SHP77 treated with DMSO at 0.1 percent for 48 hours (cell line): ENCODE results near the gene NXPE1.
"Not testable (repeated sequence)": the region's sequence is repeated elsewhere in the genome, so short reads cannot be mapped to it uniquely, and the experiment has no call there.

Experiments used
- DNase-seq: peaks from one replicate; lab custom pipeline; 2025; lab: John Stamatoyannopoulos, UW

Gene NXPE1

GRCh38 chr11:114559425-114560310 lies at the start of gene NXPE1:
Gene NXPE1 (minus strand): TSS chr11:114559881. CDS start chr11:114551201, 8,680 bp downstream.
- no peak for DNase-seq

GRCh38 chr11:114609429-114609828 lies 49.7 kb upstream of the NXPE1 start:
- DNase-seq, result no peak

- not testable (repeated sequence) for DNase-seq
These were observed 48.9 kb upstream of the NXPE1 start for GRCh38 chr11:114608605-114609004.

- no peak for DNase-seq
These were observed 48.2 kb upstream of the NXPE1 start for GRCh38 chr11:114607753-114608459.

GRCh38 chr11:114606802-114607075 lies 47.1 kb upstream of the NXPE1 start:
- DNase-seq, result not testable (repeated sequence)

GRCh38 chr11:114606003-114606801 lies 46.5 kb upstream of the NXPE1 start:
- no peak for DNase-seq

GRCh38 chr11:114605370-114605769 lies 45.7 kb upstream of the NXPE1 start:
- DNase-seq, result no peak

- DNase-seq, result no peak
These were observed 45.2 kb upstream of the NXPE1 start for GRCh38 chr11:114604886-114605285.

GRCh38 chr11:114604179-114604813 lies 44.6 kb upstream of the NXPE1 start:
- no peak for DNase-seq

GRCh38 chr11:114603151-114603550 lies 43.5 kb upstream of the NXPE1 start:
- not testable (repeated sequence) for DNase-seq

- no peak for DNase-seq
These were observed 38.8 kb upstream of the NXPE1 start for GRCh38 chr11:114598461-114598860.

- DNase-seq, result no peak
These were observed 36.7 kb upstream of the NXPE1 start for GRCh38 chr11:114596175-114596919.

- DNase-seq, result no peak
These were observed 35.9 kb upstream of the NXPE1 start, which contains the start of gene NXPE4 for GRCh38 chr11:114595571-114595970. Gene NXPE4 (minus strand): TSS chr11:114595786. CDS start chr11:114594759, 1,027 bp downstream.

GRCh38 chr11:114594703-114595102 lies 35.0 kb upstream of the NXPE1 start:
- DNase-seq, result no peak

- no peak for DNase-seq
These were observed 27.8 kb upstream of the NXPE1 start for GRCh38 chr11:114587398-114587953.

- DNase-seq, result no peak
These were observed 27.1 kb upstream of the NXPE1 start for GRCh38 chr11:114586797-114587196.

GRCh38 chr11:114571712-114572111 lies 12.0 kb upstream of the NXPE1 start:
- DNase-seq, result no peak

GRCh38 chr11:114569801-114570200 lies 10.1 kb upstream of the NXPE1 start:
- DNase-seq, result no peak

- DNase-seq, result no peak
These were observed 6.6 kb upstream of the NXPE1 start for GRCh38 chr11:114566276-114566675.

GRCh38 chr11:114564831-114565230 lies 5.2 kb upstream of the NXPE1 start:
- DNase-seq, result no peak

- DNase-seq, result no peak
These were observed 3.4 kb upstream of the NXPE1 start for GRCh38 chr11:114563077-114563476.
